AG10803 (cell line): ENCODE data around the gene CNDP1.

Source experiments
- DNase-seq: peaks from one replicate; pipeline ENCODE4 v3.0.0; 2010; ENCODE audit warnings: low read depth
- H3K4me3 ChIP-seq: 2 replicates; pipeline ENCODE4 v1.5.1; 2011; ENCODE audit warnings: mild to moderate bottlenecking, low read length, control low read depth
- CTCF ChIP-seq: conservative IDR thresholded peaks from 2 replicates; pipeline ENCODE4 v1.5.1; 2011; ENCODE audit warnings: mild to moderate bottlenecking, low read length, control low read depth, inconsistent platforms

CNDP1 gene

GRCh38 chr18:74604774-74605173 is 70.5 kb downstream of the CNDP1 start:
- no peak overlapping the region for H3K4me3 ChIP-seq
- TF ChIP-seq CTCF, result no peak

GRCh38 chr18:74608681-74609080 is 74.4 kb downstream of the CNDP1 start:
- TF ChIP-seq CTCF, result no peak
- no peak for DNase-seq

More at GRCh38 chr18:74604774-74605173, 70.5 kb downstream of the CNDP1 start:
- DNase-seq, result peak; percentile 72

GRCh38 chr18:74609535-74609934 is 75.2 kb downstream of the CNDP1 start:
- peak; percentile 76 for DNase-seq
- H3K4me3 ChIP-seq, result no peak overlapping the region
- no peak for TF ChIP-seq CTCF

More at GRCh38 chr18:74608681-74609080, 74.4 kb downstream of the CNDP1 start:
- H3K4me3 ChIP-seq, result no peak overlapping the region

- no peak for TF ChIP-seq CTCF
- no peak for DNase-seq
- H3K4me3 ChIP-seq, result no peak overlapping the region
Observed at GRCh38 chr18:74610051-74610615, 75.8 kb downstream of the CNDP1 start.

GRCh38 chr18:74610860-74611259 is 76.6 kb downstream of the CNDP1 start:
- no peak for TF ChIP-seq CTCF
- no peak overlapping the region for H3K4me3 ChIP-seq
- DNase-seq, result no peak

GRCh38 chr18:74611765-74612164 is 77.5 kb downstream of the CNDP1 start:
- no peak overlapping the region for H3K4me3 ChIP-seq
- TF ChIP-seq CTCF, result no peak
- no peak for DNase-seq

GRCh38 chr18:74613381-74613780 is 79.1 kb downstream of the CNDP1 start:
- H3K4me3 ChIP-seq, result no peak overlapping the region
- DNase-seq, result no peak
- no peak for TF ChIP-seq CTCF
